Measurements from ENCODE around the gene TET1. TPM values are rescaled to one million over a fixed set of nuclear protein-coding genes. Genes with fewer than 3 reads are reported as not detected.
"Not testable (repeated sequence)": the region's sequence is repeated elsewhere in the genome, so short reads cannot be mapped to it uniquely, and the experiment has no call there.

Gene TET1
- total RNA-seq, 2 experiments from 2014 or later: 3.2 to 3.3 TPM

GRCh38 chr10:68727146-68727545 is 167.0 kb downstream of the TET1 start:
- H3K27ac Mint-ChIP-seq: no peak overlapping the region
- H3K27me3 Mint-ChIP-seq (ENCODE audit: low read depth): no peaks in the 10 kb centered on the region
- H3K9me3 Mint-ChIP-seq (ENCODE audit: insufficient read depth): no peaks in the 10 kb centered on the region
- peaks cover 25% of the 10 kb centered on the region for H3K4me1 Mint-ChIP-seq (ENCODE audit: low read depth)
- peaks cover 41% of the 10 kb centered on the region for H3K36me3 Mint-ChIP-seq (ENCODE audit: low read depth)
- H3K4me3 Mint-ChIP-seq: no peak overlapping the region
- DNase-seq: no peak
- ChIA-PET CTCF (interaction anchor here (0.9 kb wide), 1 partner anchor 176 kb away, joined by 3 read pairs; no protein-coding TSS in a partner anchor), POLR2A (interaction anchor here (0.6 kb wide), 1 partner anchor 56 kb away, joined by 3 read pairs; no protein-coding TSS in a partner anchor)
- ATAC-seq: no peak

DNA sequence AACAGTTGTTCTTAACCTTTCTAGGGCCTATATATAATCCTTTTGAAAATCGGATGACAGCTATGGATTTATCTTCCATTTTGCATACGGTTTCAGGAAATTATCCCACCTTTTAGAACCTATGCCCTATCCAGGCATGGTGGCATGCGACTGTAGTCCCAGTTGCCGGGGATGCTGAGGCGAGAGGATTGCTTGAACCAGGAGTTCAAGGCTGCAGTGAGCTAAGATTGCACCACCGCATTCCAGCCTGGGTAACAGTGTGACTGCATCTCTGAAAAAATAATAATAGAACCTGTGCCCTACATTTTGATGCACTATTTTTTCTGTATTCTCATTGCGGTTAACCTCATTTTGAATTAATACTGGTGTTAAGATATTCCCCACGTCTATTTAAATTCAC is 172.5 kb downstream of the TET1 start:
- ChIA-PET POLR2A (no interaction called here), CTCF (no interaction called here)
- DNase-seq (no peak), ATAC-seq (no peak)
- no peaks in the 10 kb centered on the region for H3K27me3 Mint-ChIP-seq (ENCODE audit: low read depth)
- H3K9me3 Mint-ChIP-seq (ENCODE audit: insufficient read depth): no peaks in the 10 kb centered on the region
- peaks cover 10% of the 10 kb centered on the region for H3K4me1 Mint-ChIP-seq (ENCODE audit: low read depth)
- no peak overlapping the region for H3K4me3 Mint-ChIP-seq
- no peak overlapping the region for H3K27ac Mint-ChIP-seq
- peaks cover 57% of the 10 kb centered on the region for H3K36me3 Mint-ChIP-seq (ENCODE audit: low read depth)

DNA sequence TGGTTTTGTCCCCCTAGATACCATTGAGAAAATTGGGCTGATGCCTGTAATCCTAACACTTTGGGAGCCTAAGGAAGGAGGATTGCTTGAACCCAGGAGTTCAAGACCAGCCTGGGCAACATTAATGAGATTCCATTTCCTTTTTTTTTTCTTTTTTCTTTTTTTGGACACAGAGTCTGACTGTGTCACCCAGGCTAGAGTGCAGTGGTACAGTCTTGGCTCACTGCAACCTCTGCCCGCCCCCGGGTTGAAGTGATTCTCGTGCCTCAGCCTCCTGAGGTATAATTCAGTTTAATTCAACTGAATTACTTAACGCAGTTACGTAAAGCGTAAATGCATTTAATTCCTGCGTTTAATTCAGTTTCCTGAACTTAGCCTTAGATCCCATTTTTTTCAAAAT is 174.2 kb downstream of the TET1 start:
- POLR2A ChIA-PET: no interaction called here
- H3K36me3 Mint-ChIP-seq (ENCODE audit: low read depth): peaks cover 61% of the 10 kb centered on the region
- no peaks in the 10 kb centered on the region for H3K27me3 Mint-ChIP-seq (ENCODE audit: low read depth)
- H3K4me3 Mint-ChIP-seq: no peak overlapping the region
- DNase-seq (no peak), ATAC-seq (no peak)
- H3K27ac Mint-ChIP-seq: no peak overlapping the region
- no peaks in the 10 kb centered on the region for H3K9me3 Mint-ChIP-seq (ENCODE audit: insufficient read depth)
- peaks cover 13% of the 10 kb centered on the region for H3K4me1 Mint-ChIP-seq (ENCODE audit: low read depth)
- CTCF ChIA-PET: no interaction called here

GRCh38 chr10:68735119-68735518 is 175.0 kb downstream of the TET1 start:
- peaks cover 63% of the 10 kb centered on the region for H3K36me3 Mint-ChIP-seq (ENCODE audit: low read depth)
- CTCF ChIA-PET: no interaction called here
- POLR2A ChIA-PET: no interaction called here
- H3K27me3 Mint-ChIP-seq (ENCODE audit: low read depth): no peaks in the 10 kb centered on the region
- H3K27ac Mint-ChIP-seq: no peak overlapping the region
- ATAC-seq (no peak), DNase-seq (no peak)
- H3K4me1 Mint-ChIP-seq (ENCODE audit: low read depth): peaks cover 10% of the 10 kb centered on the region
- no peak overlapping the region for H3K4me3 Mint-ChIP-seq
- no peaks in the 10 kb centered on the region for H3K9me3 Mint-ChIP-seq (ENCODE audit: insufficient read depth)

DNA sequence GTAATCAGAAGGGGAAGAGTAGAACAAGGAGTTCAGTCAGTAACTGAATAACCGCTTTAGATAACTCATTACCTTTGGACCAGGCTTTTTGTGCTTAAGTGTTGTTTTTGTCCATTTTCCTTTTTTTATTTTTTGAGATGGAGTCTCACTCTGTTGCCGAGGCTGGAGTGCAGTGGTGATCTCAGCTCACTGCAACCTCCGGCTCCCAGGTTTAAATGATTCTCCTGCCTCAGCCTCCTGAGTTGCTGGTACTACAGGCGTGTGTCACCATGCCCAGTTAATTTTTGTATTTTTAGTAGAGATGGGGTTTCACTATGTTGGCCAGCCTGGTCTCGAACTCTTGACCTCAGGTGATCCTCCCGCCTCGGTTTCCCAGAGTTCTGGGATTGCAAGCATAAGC is 175.6 kb downstream of the TET1 start:
- H3K4me3 Mint-ChIP-seq; DNase-seq; CTCF ChIA-PET; ATAC-seq; H3K4me1 Mint-ChIP-seq (ENCODE audit: low read depth); H3K9me3 Mint-ChIP-seq (ENCODE audit: insufficient read depth); POLR2A ChIA-PET; H3K27ac Mint-ChIP-seq; H3K27me3 Mint-ChIP-seq (ENCODE audit: low read depth): not testable (repeated sequence)
- H3K36me3 Mint-ChIP-seq (ENCODE audit: low read depth): peaks cover 64% of the 10 kb centered on the region

DNA sequence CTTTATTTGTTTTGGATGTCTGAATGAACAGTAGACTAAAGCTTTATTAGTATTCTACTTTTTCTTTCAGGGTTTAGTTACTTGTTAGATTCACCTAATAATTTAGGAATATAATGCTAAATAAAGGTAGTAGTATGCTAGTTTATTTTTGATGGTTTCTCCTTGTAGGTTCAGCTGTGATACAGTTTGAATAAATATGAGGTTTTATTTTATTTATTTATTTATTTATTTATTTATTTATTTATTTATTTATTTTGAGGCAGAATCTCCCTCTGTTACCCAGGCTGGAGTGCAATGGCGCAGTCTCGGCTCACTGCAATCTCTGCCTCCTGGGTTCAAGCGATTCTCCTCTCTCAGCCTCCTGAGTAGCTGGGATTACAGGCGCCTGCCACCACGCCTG is 180.5 kb downstream of the TET1 start:
- DNase-seq; H3K4me3 Mint-ChIP-seq; H3K9me3 Mint-ChIP-seq (ENCODE audit: insufficient read depth); H3K27me3 Mint-ChIP-seq (ENCODE audit: low read depth); H3K4me1 Mint-ChIP-seq (ENCODE audit: low read depth); ATAC-seq; POLR2A ChIA-PET; H3K27ac Mint-ChIP-seq: not testable (repeated sequence)
- CTCF ChIA-PET: interaction anchor here (1.9 kb wide), 1 partner anchor 190 kb away, joined by 7 read pairs; no protein-coding TSS in a partner anchor
- H3K36me3 Mint-ChIP-seq (ENCODE audit: low read depth): peaks cover 51% of the 10 kb centered on the region

- peaks cover 3% of the 10 kb centered on the region for H3K4me1 Mint-ChIP-seq (ENCODE audit: low read depth)
- DNase-seq: no peak
- H3K27me3 Mint-ChIP-seq (ENCODE audit: low read depth): no peaks in the 10 kb centered on the region
- POLR2A ChIA-PET: no interaction called here
- ATAC-seq: no peak
- peaks cover 39% of the 10 kb centered on the region for H3K36me3 Mint-ChIP-seq (ENCODE audit: low read depth)
- no peak overlapping the region for H3K27ac Mint-ChIP-seq
- H3K4me3 Mint-ChIP-seq: no peak overlapping the region
- CTCF ChIA-PET: interaction anchor here (0.6 kb wide), 1 partner anchor 528 kb away, joined by 3 read pairs; no protein-coding TSS in a partner anchor
- H3K9me3 Mint-ChIP-seq (ENCODE audit: insufficient read depth): no peaks in the 10 kb centered on the region
Observed at GRCh38 chr10:68742397-68742796, 182.3 kb downstream of the TET1 start.

Other genes starting within 250 kb of the TET1 start
- 100 to 1,000 TPM; 114 to 122 TPM for gene HNRNPH3, start 228.3 kb upstream of the TET1 start, total RNA-seq
- 1 to 10 TPM in 1 of 2 experiments, under 1 TPM in 1; 0.97 to 1.3 TPM for gene PBLD, start 227.4 kb upstream of the TET1 start, total RNA-seq
- gene RUFY2, start 153.1 kb upstream of the TET1 start, total RNA-seq: 10 to 100 TPM; 11.4 to 12.9 TPM
- 10 to 100 TPM; 51.4 to 52.6 TPM for gene DNA2, start 88.4 kb upstream of the TET1 start, total RNA-seq
- 10 to 100 TPM; 18.7 to 22.7 TPM for gene SLC25A16, start 32.8 kb upstream of the TET1 start, total RNA-seq
- gene CCAR1, start 160.9 kb downstream of the TET1 start, total RNA-seq: 10 to 100 TPM; 85.7 to 95.4 TPM